ENCODE measurements around the gene TSPAN5.

TSPAN5 gene

GRCh38 chr4:98673978-98674377, 15.6 kb upstream of the TSPAN5 start:
- in situ Hi-C loops (cut with MboI; ENCODE audit: low sequenced_read_pairs), result no loop called here

- in situ Hi-C loops (cut with MboI; ENCODE audit: low sequenced_read_pairs), result no loop called here
Measured at GRCh38 chr4:98673288-98673644, 14.9 kb upstream of the TSPAN5 start.

- in situ Hi-C loops (cut with MboI; ENCODE audit: low sequenced_read_pairs), result no loop called here
Measured at GRCh38 chr4:98672583-98673287, 14.3 kb upstream of the TSPAN5 start.

GRCh38 chr4:98671131-98671530, 12.7 kb upstream of the TSPAN5 start:
- in situ Hi-C loops (cut with MboI; ENCODE audit: low sequenced_read_pairs), result no loop called here

- in situ Hi-C loops (cut with MboI; ENCODE audit: low sequenced_read_pairs), result no loop called here
Measured at GRCh38 chr4:98670186-98670585, 11.8 kb upstream of the TSPAN5 start.

- in situ Hi-C loops (cut with MboI; ENCODE audit: low sequenced_read_pairs), result no loop called here
Measured at GRCh38 chr4:98669577-98669976, 11.2 kb upstream of the TSPAN5 start.

GRCh38 chr4:98664959-98665358, 6.5 kb upstream of the TSPAN5 start:
- in situ Hi-C loops (cut with MboI; ENCODE audit: low sequenced_read_pairs), result no loop called here

- in situ Hi-C loops (cut with MboI; ENCODE audit: low sequenced_read_pairs), result no loop called here
Measured at GRCh38 chr4:98663226-98664006, 5.0 kb upstream of the TSPAN5 start.

- in situ Hi-C loops (cut with MboI; ENCODE audit: low sequenced_read_pairs), result no loop called here
Measured at GRCh38 chr4:98662626-98663225, 4.3 kb upstream of the TSPAN5 start.

GRCh38 chr4:98662055-98662453, 3.6 kb upstream of the TSPAN5 start:
- in situ Hi-C loops (cut with MboI; ENCODE audit: low sequenced_read_pairs), result no loop called here

GRCh38 chr4:98661371-98662054, 3.1 kb upstream of the TSPAN5 start:
- in situ Hi-C loops (cut with MboI; ENCODE audit: low sequenced_read_pairs), result no loop called here

GRCh38 chr4:98659741-98660462, 1.5 kb upstream of the TSPAN5 start:
- in situ Hi-C loops (cut with MboI; ENCODE audit: low sequenced_read_pairs), result no loop called here

GRCh38 chr4:98659106-98659592, 738 bp upstream of the TSPAN5 start:
- in situ Hi-C loops (cut with MboI; ENCODE audit: low sequenced_read_pairs), result no loop called here

GRCh38 chr4:98657531-98658286, 702 bp downstream of the TSPAN5 start:
- in situ Hi-C loops (cut with MboI; ENCODE audit: low sequenced_read_pairs), result no loop called here

- in situ Hi-C loops (cut with MboI; ENCODE audit: low sequenced_read_pairs), result no loop called here
Measured at GRCh38 chr4:98656886-98657285, 1.5 kb downstream of the TSPAN5 start.

GRCh38 chr4:98656443-98656842, 2.0 kb downstream of the TSPAN5 start:
- in situ Hi-C loops (cut with MboI; ENCODE audit: low sequenced_read_pairs), result no loop called here

GRCh38 chr4:98653890-98654867, 4.2 kb downstream of the TSPAN5 start:
- in situ Hi-C loops (cut with MboI; ENCODE audit: low sequenced_read_pairs), result no loop called here

- in situ Hi-C loops (cut with MboI; ENCODE audit: low sequenced_read_pairs), result no loop called here
Measured at GRCh38 chr4:98652996-98653395, 5.4 kb downstream of the TSPAN5 start.

- in situ Hi-C loops (cut with MboI; ENCODE audit: low sequenced_read_pairs), result no loop called here
Measured at GRCh38 chr4:98648602-98649001, 9.8 kb downstream of the TSPAN5 start.

All from HL-60/S4 (cell line).